T-cell (primary cell): ENCODE results near the gene DHCR24. TPM values are rescaled to one million over a fixed set of nuclear protein-coding genes. Genes with fewer than 3 reads are reported as not detected.

Source experiments
- ATAC-seq, 4 experiments: fragments of 200-7000 bp in 3 of 4; fragments of 150-1000 bp in 1 of 4; cut with Tn5 transposase; replicated peaks in 1 of 4; 1 replicate in 3 of 4; 2 replicates in 1 of 4; pipeline ENCODE4 v1.10.0; 2021; ENCODE audit warnings: moderate library complexity in 3 of 4, mild to moderate bottlenecking in 2 of 4, moderate number of reproducible peaks in 1 of 4
- CTCF ChIA-PET, 2 donors: fragments of 300-600 bp; sonication (Branson Sonifier 250); formaldehyde crosslinking; loops; one replicate each; lab custom pipeline; 2022; ENCODE audit warnings: antibody characterized with exemption in 2 of 2; lab: Charles Lee
- POLR2A ChIA-PET, 2 donors: fragments of 300-600 bp; sonication (Branson Sonifier 250); formaldehyde crosslinking; loops; one replicate each; lab custom pipeline; 2022; ENCODE audit warnings: antibody characterized with exemption in 2 of 2; lab: Charles Lee
- DNase-seq, 35 experiments: peaks; one replicate each; pipeline versions ENCODE4 v3.0.0 to v3.0.0-alpha.2; 2013 to 2023
- H3K27ac ChIP-seq: one replicate; pipeline ENCODE4 v1.5.1; 2013; ENCODE audit warnings: low read length
- H3K27me3 ChIP-seq, 2 experiments: replicated peaks in 1 of 2; 1 replicate in 1 of 2; 2 replicates in 1 of 2; pipeline versions ENCODE4 v1.6.1 to v1.7.0; 2013; ENCODE audit warnings: low read length in 1 of 2, mixed read lengths in 1 of 2; ENCODE audit not compliant: control insufficient read depth in 2 of 2, insufficient read depth in 2 of 2; ENCODE audit errors: extremely low read depth in 1 of 2
- H3K36me3 ChIP-seq, 2 donors: 1 replicate in 1 of 2; 2 replicates in 1 of 2; pipeline versions ENCODE4 v1.6.1 to v1.7.0; 2013; ENCODE audit warnings: low read length in 1 of 2; ENCODE audit not compliant: control insufficient read depth in 2 of 2, insufficient read depth in 1 of 2; ENCODE audit errors: extremely low read depth in 1 of 2
- H3K4me1 ChIP-seq, 2 experiments: 1 replicate in 1 of 2; 2 replicates in 1 of 2; pipeline versions ENCODE4 v1.6.1 to v1.7.0; 2013; ENCODE audit warnings: low read length in 2 of 2, mixed read lengths in 1 of 2; ENCODE audit not compliant: insufficient read depth in 2 of 2, control insufficient read depth in 1 of 2; ENCODE audit errors: extremely low read depth in 1 of 2
- H3K4me3 ChIP-seq, 2 donors: 1 replicate in 1 of 2; 2 replicates in 1 of 2; pipeline versions ENCODE4 v1.5.1 to v1.7.0; 2013; ENCODE audit warnings: mild to moderate bottlenecking in 2 of 2, low read length in 1 of 2, moderate library complexity in 1 of 2; ENCODE audit not compliant: control insufficient read depth in 1 of 2; ENCODE audit errors: extremely low read depth in 1 of 2
- H3K9me3 ChIP-seq: 2 replicates; pipeline ENCODE4 v1.7.0; 2013
- H3K27ac Mint-ChIP-seq, 2 donors: one replicate each; pipeline ENCODE4 v1.8.0; 2020 to 2021; ENCODE audit warnings: mild to moderate bottlenecking in 2 of 2, mixed read lengths in 2 of 2
- H3K27me3 Mint-ChIP-seq, 2 donors: one replicate each; pipeline ENCODE4 v1.8.0; 2021 to 2022; ENCODE audit warnings: mixed read lengths in 2 of 2
- H3K36me3 Mint-ChIP-seq: one replicate; pipeline ENCODE4 v1.8.0; 2021; ENCODE audit warnings: mixed read lengths
- H3K4me1 Mint-ChIP-seq, 3 donors: one replicate each; pipeline ENCODE4 v1.8.0; 2020 to 2022; ENCODE audit warnings: mixed read lengths in 3 of 3, mild to moderate bottlenecking in 1 of 3
- H3K4me3 Mint-ChIP-seq, 3 donors: one replicate each; pipeline ENCODE4 v1.8.0; 2020 to 2022; ENCODE audit warnings: mild to moderate bottlenecking in 3 of 3, mixed read lengths in 3 of 3, moderate library complexity in 3 of 3
- H3K9me3 Mint-ChIP-seq, 3 donors: one replicate each; pipeline ENCODE4 v1.8.0; 2020 to 2022; ENCODE audit warnings: mixed read lengths in 3 of 3
- WGBS: methylation state at CpG from one replicate; pipeline ENCODE4 v1.1.5; 2013; ENCODE audit warnings: missing lambda C conversion rate; ENCODE audit not compliant: insufficient coverage; 5-methylcytosine and 5-hydroxymethylcytosine counted together
- total RNA-seq, 35 experiments: library from RNA in 6 of 35; stranded (reverse) in 6 of 35; fragments of 120-200 nt in 1 of 35; gene quantifications; one replicate each; pipeline versions ENCODE4 v1.2.1 to v1.2.4 and lab custom pipeline; 2013 to 2026

DHCR24 gene
- total RNA-seq, 5 donors from 2014 or later (not counting 1 experiment from before 2014, with no cell fraction given), result 4.5 to 19.9 (median 10.7) TPM

GRCh38 chr1:54816130-54816529 lies 70.9 kb downstream of the DHCR24 start:
- 58% methylated on average over 3 of the region's 6 CpGs for WGBS
- Histone ChIP-seq H3K36me3 (no peaks in the 10 kb centered on the region), H3K4me1 (peaks cover 0 to 2% of the 10 kb centered on the region in 2 experiments), H3K27ac (no peak overlapping the region), H3K9me3 (no peaks in the 10 kb centered on the region), H3K27me3 (no peaks in the 10 kb centered on the region), H3K4me3 (no peak overlapping the region)
- ATAC-seq (no peak), DNase-seq (no peak)
- Mint-ChIP-seq H3K9me3 (no peaks in the 10 kb centered on the region), H3K4me3 (no peak overlapping the region), H3K27me3 (no peaks in the 10 kb centered on the region), H3K4me1 (peaks cover 6 to 8% (median 8%) of the 10 kb centered on the region in 3 donors), H3K27ac (no peak overlapping the region), H3K36me3 (no peaks in the 10 kb centered on the region)
- CTCF ChIA-PET, result no interaction called here
- POLR2A ChIA-PET, result no interaction called here

- H3K36me3 Mint-ChIP-seq, result no peaks in the 10 kb centered on the region
- peaks cover 0 to 7% of the 10 kb centered on the region in 2 experiments for H3K4me1 ChIP-seq
- POLR2A ChIA-PET, result no interaction called here
- no peak overlapping the region for H3K4me3 Mint-ChIP-seq
- H3K27me3 Mint-ChIP-seq, result no peaks in the 10 kb centered on the region
- H3K4me1 Mint-ChIP-seq, result peaks cover 6 to 8% (median 8%) of the 10 kb centered on the region in 3 donors
- 93% methylated on average over 4 of the region's 7 CpGs for WGBS
- DNase-seq (peak in 1 of 35 experiments; percentile 7), ATAC-seq (no peak)
- peaks cover 0 to 6% of the 10 kb centered on the region in 2 experiments for H3K27me3 ChIP-seq
- H3K36me3 ChIP-seq, result no peaks in the 10 kb centered on the region
- no peak overlapping the region for H3K4me3 ChIP-seq
- H3K9me3 Mint-ChIP-seq, result no peaks in the 10 kb centered on the region
- H3K27ac ChIP-seq, result no peak overlapping the region
- CTCF ChIA-PET, result no interaction called here
- H3K9me3 ChIP-seq, result no peaks in the 10 kb centered on the region
- H3K27ac Mint-ChIP-seq, result no peak overlapping the region
These were observed 71.7 kb downstream of the DHCR24 start for GRCh38 chr1:54815086-54815876.

GRCh38 chr1:54814571-54814970 lies 72.4 kb downstream of the DHCR24 start:
- no peaks in the 10 kb centered on the region for H3K27me3 Mint-ChIP-seq
- peaks cover 0 to 6% of the 10 kb centered on the region in 2 experiments for H3K27me3 ChIP-seq
- no peaks in the 10 kb centered on the region for H3K9me3 Mint-ChIP-seq
- H3K4me1 ChIP-seq, result peaks cover 0 to 11% of the 10 kb centered on the region in 2 experiments
- no peak overlapping the region for H3K4me3 ChIP-seq
- no peak overlapping the region for H3K27ac Mint-ChIP-seq
- ChIA-PET POLR2A (no interaction called here), CTCF (no interaction called here)
- no peak for DNase-seq
- H3K4me1 Mint-ChIP-seq, result peaks cover 6 to 8% (median 8%) of the 10 kb centered on the region in 3 donors
- WGBS, result 88% methylated on average over 3 of the region's 5 CpGs
- H3K36me3 Mint-ChIP-seq, result no peaks in the 10 kb centered on the region
- no peak overlapping the region for H3K27ac ChIP-seq
- H3K9me3 ChIP-seq, result no peaks in the 10 kb centered on the region
- no peak for ATAC-seq
- no peak overlapping the region for H3K4me3 Mint-ChIP-seq
- no peaks in the 10 kb centered on the region for H3K36me3 ChIP-seq

GRCh38 chr1:54814126-54814498 lies 72.9 kb downstream of the DHCR24 start:
- H3K27ac ChIP-seq, result no peak overlapping the region
- H3K4me3 ChIP-seq, result no peak overlapping the region
- Mint-ChIP-seq H3K4me3 (no peak overlapping the region), H3K9me3 (no peaks in the 10 kb centered on the region), H3K27ac (no peak overlapping the region), H3K4me1 (peaks cover 6 to 8% (median 8%) of the 10 kb centered on the region in 3 donors), H3K36me3 (no peaks in the 10 kb centered on the region), H3K27me3 (no peaks in the 10 kb centered on the region)
- DNase-seq, result peak in 1 of 35 experiments; percentile 14
- H3K27me3 ChIP-seq, result peaks cover 0 to 6% of the 10 kb centered on the region in 2 experiments
- CTCF ChIA-PET, result no interaction called here
- peaks cover 0 to 11% of the 10 kb centered on the region in 2 experiments for H3K4me1 ChIP-seq
- WGBS, result 59% methylated on average over 2 of the region's 10 CpGs
- ATAC-seq, result no peak
- no peaks in the 10 kb centered on the region for H3K36me3 ChIP-seq
- POLR2A ChIA-PET, result no interaction called here
- no peaks in the 10 kb centered on the region for H3K9me3 ChIP-seq

GRCh38 chr1:54813485-54814125 lies 73.4 kb downstream of the DHCR24 start:
- ChIA-PET CTCF (interaction anchor here in 1 of 2 donors (0.6 kb wide), 1 partner anchor 1024 kb away, joined by 5 read pairs; no protein-coding TSS in a partner anchor), POLR2A (no interaction called here)
- no peaks in the 10 kb centered on the region for H3K9me3 ChIP-seq
- Mint-ChIP-seq H3K27me3 (no peaks in the 10 kb centered on the region), H3K9me3 (no peaks in the 10 kb centered on the region), H3K4me1 (peaks cover 6 to 8% (median 6%) of the 10 kb centered on the region in 3 donors), H3K27ac (no peak overlapping the region), H3K36me3 (no peaks in the 10 kb centered on the region), H3K4me3 (no peak overlapping the region)
- WGBS, result 91% methylated on average over 6 of the region's 13 CpGs
- H3K4me1 ChIP-seq, result peaks cover 0 to 16% of the 10 kb centered on the region in 2 experiments
- no peaks in the 10 kb centered on the region for H3K36me3 ChIP-seq
- ATAC-seq, result no peak
- no peak overlapping the region for H3K4me3 ChIP-seq
- H3K27me3 ChIP-seq, result peaks cover 0 to 6% of the 10 kb centered on the region in 2 experiments
- no peak for DNase-seq
- H3K27ac ChIP-seq, result no peak overlapping the region

GRCh38 chr1:54812801-54813484 lies 74.1 kb downstream of the DHCR24 start:
- H3K9me3 ChIP-seq, result no peaks in the 10 kb centered on the region
- H3K4me1 Mint-ChIP-seq, result peaks cover 2 to 5% (median 2%) of the 10 kb centered on the region in 3 donors
- H3K36me3 ChIP-seq, result no peaks in the 10 kb centered on the region
- ATAC-seq (no peak), DNase-seq (peak in 3 of 35 experiments; percentile 7 to 30 (median 27))
- 36% methylated on average over 6 of the region's 13 CpGs for WGBS
- H3K36me3 Mint-ChIP-seq, result no peaks in the 10 kb centered on the region
- no peaks in the 10 kb centered on the region for H3K9me3 Mint-ChIP-seq
- H3K27me3 ChIP-seq, result peaks cover 0 to 6% of the 10 kb centered on the region in 2 experiments
- H3K4me3 Mint-ChIP-seq, result no peak overlapping the region
- no peak overlapping the region for H3K27ac ChIP-seq
- H3K27me3 Mint-ChIP-seq, result no peaks in the 10 kb centered on the region
- ChIA-PET CTCF (interaction anchor here in 1 of 2 donors (0.6 kb wide), 1 partner anchor 80 kb away, joined by 3 read pairs; no protein-coding TSS in a partner anchor), POLR2A (interaction anchor here in 1 of 2 donors (0.7 kb wide), 1 partner anchor 1598 kb away, joined by 4 read pairs; no protein-coding TSS in a partner anchor)
- H3K4me3 ChIP-seq, result no peak overlapping the region
- peaks cover 0 to 20% of the 10 kb centered on the region in 2 experiments for H3K4me1 ChIP-seq
- no peak overlapping the region for H3K27ac Mint-ChIP-seq
